ENCODE measurements around the gene ALDH18A1. TPM values are rescaled to one million over a fixed set of nuclear protein-coding genes. Genes with fewer than 3 reads are reported as not detected.

Gene ALDH18A1
- total and polyA plus RNA-seq, 5 donors from 2014 or later, result 27.1 to 55.4 (median 43.1) TPM

- H3K4me3 Mint-ChIP-seq, result no peak overlapping the region
- no peaks in the 10 kb centered on the region for H3K36me3 ChIP-seq (ENCODE audit: control insufficient read depth, insufficient read depth, low read length)
- peaks cover 13% of the 10 kb centered on the region for H3K27me3 Mint-ChIP-seq
- no peak overlapping the region for H3K27ac ChIP-seq (ENCODE audit: insufficient read depth, low read length, poor library complexity, severe bottlenecking)
- H3K27me3 ChIP-seq (ENCODE audit: control insufficient read depth, insufficient read depth, low read length), result peaks cover 7% of the 10 kb centered on the region
- no peaks in the 10 kb centered on the region for H3K9me3 Mint-ChIP-seq
- no peak for ATAC-seq (ENCODE audit: low read depth in 2 of 2)
- no peaks in the 10 kb centered on the region for H3K36me3 Mint-ChIP-seq
- H3K9me3 ChIP-seq (ENCODE audit: control insufficient read depth in 2 of 2, low read length in 2 of 2), result no peaks in the 10 kb centered on the region
- no peak overlapping the region for H3K4me3 ChIP-seq (ENCODE audit: low read depth, low read length)
- DNase-seq, result no peak
- H3K4me1 Mint-ChIP-seq, result no peaks in the 10 kb centered on the region
- no peak overlapping the region for H3K27ac Mint-ChIP-seq
- no peaks in the 10 kb centered on the region for H3K4me1 ChIP-seq (ENCODE audit: control insufficient read depth, insufficient read depth, low read length, poor library complexity, severe bottlenecking)
Observed at GRCh38 chr10:95574649-95575365, 81.7 kb downstream of the ALDH18A1 start.

GRCh38 chr10:95573964-95574604 is 82.4 kb downstream of the ALDH18A1 start:
- Histone ChIP-seq H3K9me3 (ENCODE audit: control insufficient read depth in 2 of 2, low read length in 2 of 2) (no peaks in the 10 kb centered on the region), H3K36me3 (ENCODE audit: control insufficient read depth, insufficient read depth, low read length) (no peaks in the 10 kb centered on the region), H3K4me1 (ENCODE audit: control insufficient read depth, insufficient read depth, low read length, poor library complexity, severe bottlenecking) (no peaks in the 10 kb centered on the region), H3K27ac (ENCODE audit: insufficient read depth, low read length, poor library complexity, severe bottlenecking) (no peak overlapping the region), H3K27me3 (ENCODE audit: control insufficient read depth, insufficient read depth, low read length) (peaks cover 11% of the 10 kb centered on the region), H3K4me3 (ENCODE audit: low read depth, low read length) (no peak overlapping the region)
- Mint-ChIP-seq H3K36me3 (no peaks in the 10 kb centered on the region), H3K4me1 (no peaks in the 10 kb centered on the region), H3K27ac (no peak overlapping the region), H3K9me3 (no peaks in the 10 kb centered on the region), H3K27me3 (peaks cover 11% of the 10 kb centered on the region), H3K4me3 (no peak overlapping the region)
- ATAC-seq (ENCODE audit: low read depth in 2 of 2) (no peak), DNase-seq (no peak)

DNA sequence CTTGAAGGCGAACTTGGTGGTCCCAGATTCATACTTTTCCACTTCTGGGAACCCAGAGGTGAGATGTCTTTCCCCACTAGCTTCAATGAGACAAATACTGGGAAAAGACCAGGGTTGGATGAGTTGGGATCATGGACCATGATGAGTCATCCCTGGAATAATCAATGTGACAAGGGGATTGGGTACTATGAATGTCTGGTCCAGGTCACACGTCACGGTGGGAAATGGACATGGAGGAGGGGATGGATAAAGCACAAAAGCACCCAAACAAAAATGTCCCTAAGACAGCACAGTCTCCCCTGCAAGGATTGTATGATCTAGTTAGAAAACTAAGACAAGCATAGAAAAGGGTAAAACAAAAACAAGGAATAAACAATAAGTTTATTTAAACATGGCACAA is 83.0 kb downstream of the ALDH18A1 start:
- Mint-ChIP-seq H3K27me3 (peaks cover 11% of the 10 kb centered on the region), H3K36me3 (no peaks in the 10 kb centered on the region), H3K9me3 (no peaks in the 10 kb centered on the region), H3K27ac (no peak overlapping the region), H3K4me1 (no peaks in the 10 kb centered on the region), H3K4me3 (no peak overlapping the region)
- DNase-seq (no peak), ATAC-seq (ENCODE audit: low read depth in 2 of 2) (no peak)
- Histone ChIP-seq H3K4me1 (ENCODE audit: control insufficient read depth, insufficient read depth, low read length, poor library complexity, severe bottlenecking) (no peaks in the 10 kb centered on the region), H3K9me3 (ENCODE audit: control insufficient read depth in 2 of 2, low read length in 2 of 2) (no peaks in the 10 kb centered on the region), H3K27me3 (ENCODE audit: control insufficient read depth, insufficient read depth, low read length) (peaks cover 11% of the 10 kb centered on the region), H3K36me3 (ENCODE audit: control insufficient read depth, insufficient read depth, low read length) (no peaks in the 10 kb centered on the region), H3K27ac (ENCODE audit: insufficient read depth, low read length, poor library complexity, severe bottlenecking) (no peak overlapping the region), H3K4me3 (ENCODE audit: low read depth, low read length) (no peak overlapping the region)

GRCh38 chr10:95572131-95572820 is 84.2 kb downstream of the ALDH18A1 start:
- Mint-ChIP-seq H3K27ac (no peak overlapping the region), H3K36me3 (no peaks in the 10 kb centered on the region), H3K4me3 (no peak overlapping the region), H3K9me3 (no peaks in the 10 kb centered on the region), H3K4me1 (no peaks in the 10 kb centered on the region), H3K27me3 (peaks cover 6% of the 10 kb centered on the region)
- Histone ChIP-seq H3K9me3 (ENCODE audit: control insufficient read depth in 2 of 2, low read length in 2 of 2) (no peaks in the 10 kb centered on the region), H3K27ac (ENCODE audit: insufficient read depth, low read length, poor library complexity, severe bottlenecking) (no peak overlapping the region), H3K4me1 (ENCODE audit: control insufficient read depth, insufficient read depth, low read length, poor library complexity, severe bottlenecking) (no peaks in the 10 kb centered on the region), H3K36me3 (ENCODE audit: control insufficient read depth, insufficient read depth, low read length) (no peaks in the 10 kb centered on the region), H3K27me3 (ENCODE audit: control insufficient read depth, insufficient read depth, low read length) (peaks cover 11% of the 10 kb centered on the region), H3K4me3 (ENCODE audit: low read depth, low read length) (no peak overlapping the region)
- ATAC-seq (ENCODE audit: low read depth in 2 of 2), result no peak
- no peak for DNase-seq

DNA sequence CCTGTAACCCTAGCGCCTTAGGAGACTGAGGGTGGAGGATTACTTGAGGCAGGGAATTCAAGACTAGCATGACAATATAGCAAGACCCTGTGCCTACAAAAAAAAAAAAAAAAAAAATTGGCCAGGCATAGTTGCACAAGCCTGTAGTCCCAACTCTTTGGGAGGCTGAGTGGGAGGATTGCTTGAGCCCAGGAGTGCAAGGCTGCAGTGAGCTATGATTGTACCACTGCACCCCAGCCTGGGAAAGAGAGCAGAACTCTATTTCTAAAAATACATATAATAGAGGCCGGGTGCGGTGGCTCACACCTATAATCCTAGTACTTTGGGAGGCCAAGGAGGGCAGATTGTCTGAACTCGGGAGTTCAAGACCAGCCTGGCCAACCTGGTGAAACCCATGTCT is 85.1 kb downstream of the ALDH18A1 start:
- peaks cover 11% of the 10 kb centered on the region for H3K27me3 ChIP-seq (ENCODE audit: control insufficient read depth, insufficient read depth, low read length)
- no peaks in the 10 kb centered on the region for H3K36me3 Mint-ChIP-seq
- no peak overlapping the region for H3K4me3 ChIP-seq (ENCODE audit: low read depth, low read length)
- ATAC-seq (ENCODE audit: low read depth in 2 of 2) (no peak), DNase-seq (no peak)
- no peaks in the 10 kb centered on the region for H3K36me3 ChIP-seq (ENCODE audit: control insufficient read depth, insufficient read depth, low read length)
- H3K4me3 Mint-ChIP-seq, result no peak overlapping the region
- H3K9me3 ChIP-seq (ENCODE audit: control insufficient read depth in 2 of 2, low read length in 2 of 2), result no peaks in the 10 kb centered on the region
- no peaks in the 10 kb centered on the region for H3K9me3 Mint-ChIP-seq
- H3K4me1 Mint-ChIP-seq, result no peaks in the 10 kb centered on the region
- no peak overlapping the region for H3K27ac Mint-ChIP-seq
- no peak overlapping the region for H3K27ac ChIP-seq (ENCODE audit: insufficient read depth, low read length, poor library complexity, severe bottlenecking)
- peaks cover 6% of the 10 kb centered on the region for H3K27me3 Mint-ChIP-seq
- no peaks in the 10 kb centered on the region for H3K4me1 ChIP-seq (ENCODE audit: control insufficient read depth, insufficient read depth, low read length, poor library complexity, severe bottlenecking)

- H3K9me3 ChIP-seq (ENCODE audit: control insufficient read depth in 2 of 2, low read length in 2 of 2), result no peaks in the 10 kb centered on the region
- H3K4me3 Mint-ChIP-seq, result no peak overlapping the region
- H3K27ac Mint-ChIP-seq, result no peak overlapping the region
- no peak overlapping the region for H3K27ac ChIP-seq (ENCODE audit: insufficient read depth, low read length, poor library complexity, severe bottlenecking)
- no peak overlapping the region for H3K4me3 ChIP-seq (ENCODE audit: low read depth, low read length)
- H3K27me3 Mint-ChIP-seq, result peaks cover 6% of the 10 kb centered on the region
- no peaks in the 10 kb centered on the region for H3K4me1 ChIP-seq (ENCODE audit: control insufficient read depth, insufficient read depth, low read length, poor library complexity, severe bottlenecking)
- no peaks in the 10 kb centered on the region for H3K9me3 Mint-ChIP-seq
- no peaks in the 10 kb centered on the region for H3K4me1 Mint-ChIP-seq
- H3K36me3 ChIP-seq (ENCODE audit: control insufficient read depth, insufficient read depth, low read length), result no peaks in the 10 kb centered on the region
- ATAC-seq (ENCODE audit: low read depth in 2 of 2) (no peak), DNase-seq (no peak)
- peaks cover 5% of the 10 kb centered on the region for H3K27me3 ChIP-seq (ENCODE audit: control insufficient read depth, insufficient read depth, low read length)
- H3K36me3 Mint-ChIP-seq, result no peaks in the 10 kb centered on the region
Observed at GRCh38 chr10:95569368-95569767, 87.1 kb downstream of the ALDH18A1 start.

GRCh38 chr10:95567903-95568630 is 88.4 kb downstream of the ALDH18A1 start:
- no peaks in the 10 kb centered on the region for H3K4me1 ChIP-seq (ENCODE audit: control insufficient read depth, insufficient read depth, low read length, poor library complexity, severe bottlenecking)
- Mint-ChIP-seq H3K27me3 (peaks cover 7% of the 10 kb centered on the region), H3K4me1 (no peaks in the 10 kb centered on the region), H3K27ac (no peak overlapping the region), H3K9me3 (no peaks in the 10 kb centered on the region), H3K4me3 (no peak overlapping the region), H3K36me3 (no peaks in the 10 kb centered on the region)
- no peak for ATAC-seq (ENCODE audit: low read depth in 2 of 2)
- no peaks in the 10 kb centered on the region for H3K36me3 ChIP-seq (ENCODE audit: control insufficient read depth, insufficient read depth, low read length)
- no peak for DNase-seq
- H3K9me3 ChIP-seq (ENCODE audit: control insufficient read depth in 2 of 2, low read length in 2 of 2), result no peaks in the 10 kb centered on the region
- H3K27me3 ChIP-seq (ENCODE audit: control insufficient read depth, insufficient read depth, low read length), result peaks cover 4% of the 10 kb centered on the region
- H3K27ac ChIP-seq (ENCODE audit: insufficient read depth, low read length, poor library complexity, severe bottlenecking), result no peak overlapping the region
- H3K4me3 ChIP-seq (ENCODE audit: low read depth, low read length), result no peak overlapping the region
